Measurements from ENCODE around the gene CCL5. TPM values are rescaled to one million over a fixed set of nuclear protein-coding genes. Genes with fewer than 3 reads are reported as not detected.

CCL5 gene
- total and polyA plus RNA-seq, 5 donors from 2014 or later = 4.7 to 25.8 (median 6.0) TPM

DNA sequence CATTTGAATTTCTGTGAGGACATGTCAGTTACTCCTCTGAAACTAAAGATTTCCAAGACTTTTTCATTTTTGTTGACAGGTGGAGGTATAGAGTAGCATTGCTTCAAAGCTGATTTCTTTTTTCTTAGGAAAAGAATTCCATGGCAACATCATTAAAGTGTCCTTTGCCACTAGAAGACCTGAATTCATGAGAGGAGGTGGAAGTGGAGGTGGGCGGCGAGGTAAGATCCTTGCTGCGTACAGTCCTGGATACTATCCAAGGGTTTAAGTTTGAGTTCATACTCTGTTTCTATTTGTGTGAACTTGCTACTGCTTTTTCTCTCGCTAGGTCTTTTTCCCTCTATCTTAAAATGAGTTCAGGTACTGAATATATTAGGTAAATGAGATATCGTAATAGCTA is 37.9 kb downstream of the CCL5 start:
- ATAC-seq (ENCODE audit: low read depth in 2 of 2) (no peak), DNase-seq (no peak)
- Mint-ChIP-seq H3K9me3 (peaks cover 0 to 2% (median 0%) of the 10 kb centered on the region in 7 donors), H3K4me3 (no peak overlapping the region), H3K4me1 (peaks cover 0 to 1% (median 0%) of the 10 kb centered on the region in 4 donors), H3K27me3 (no peaks in the 10 kb centered on the region), H3K27ac (no peak overlapping the region), H3K36me3 (peaks cover 44% of the 10 kb centered on the region)
- Histone ChIP-seq H3K4me3 (ENCODE audit: low read depth, low read length) (no peak overlapping the region), H3K27me3 (ENCODE audit: control insufficient read depth, insufficient read depth, low read length) (no peaks in the 10 kb centered on the region), H3K4me1 (ENCODE audit: control insufficient read depth, insufficient read depth, low read length, poor library complexity, severe bottlenecking) (no peaks in the 10 kb centered on the region), H3K36me3 (ENCODE audit: control insufficient read depth, insufficient read depth, low read length) (peaks cover 93% of the 10 kb centered on the region), H3K27ac (ENCODE audit: insufficient read depth, low read length, poor library complexity, severe bottlenecking) (no peak overlapping the region), H3K9me3 (ENCODE audit: control insufficient read depth in 2 of 2, low read length in 2 of 2) (no peaks in the 10 kb centered on the region)

DNA sequence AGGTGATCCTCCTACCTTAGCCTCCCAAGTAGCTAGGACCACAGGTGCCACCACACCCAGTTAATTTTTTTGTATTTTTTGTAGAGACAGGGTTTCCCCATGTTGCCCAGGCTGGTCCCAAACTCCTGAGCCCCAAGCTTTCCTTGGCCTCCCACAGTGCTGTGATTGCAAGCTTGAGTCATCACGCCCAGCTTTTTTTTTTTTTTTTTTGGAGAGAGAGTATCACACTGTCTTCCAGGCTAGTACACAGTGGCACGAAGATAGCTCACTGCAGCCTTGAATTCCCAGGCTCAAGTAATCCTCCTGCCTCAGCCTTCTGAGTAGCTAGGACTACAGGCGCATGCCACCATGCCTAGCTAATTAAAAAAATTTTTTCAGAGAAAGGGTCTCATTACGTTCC is 38.7 kb downstream of the CCL5 start:
- H3K27me3 ChIP-seq (ENCODE audit: control insufficient read depth, insufficient read depth, low read length) = no peaks in the 10 kb centered on the region
- DNase-seq = no peak
- H3K27ac ChIP-seq (ENCODE audit: insufficient read depth, low read length, poor library complexity, severe bottlenecking) = no peak overlapping the region
- H3K4me1 Mint-ChIP-seq = peaks cover 0 to 1% (median 0%) of the 10 kb centered on the region in 4 donors
- no peaks in the 10 kb centered on the region for H3K27me3 Mint-ChIP-seq
- no peak overlapping the region for H3K27ac Mint-ChIP-seq
- no peak for ATAC-seq (ENCODE audit: low read depth in 2 of 2)
- H3K36me3 ChIP-seq (ENCODE audit: control insufficient read depth, insufficient read depth, low read length) = peaks cover 92% of the 10 kb centered on the region
- no peaks in the 10 kb centered on the region for H3K4me1 ChIP-seq (ENCODE audit: control insufficient read depth, insufficient read depth, low read length, poor library complexity, severe bottlenecking)
- H3K9me3 Mint-ChIP-seq = peaks cover 0 to 2% (median 0%) of the 10 kb centered on the region in 7 donors
- H3K4me3 ChIP-seq (ENCODE audit: low read depth, low read length) = no peak overlapping the region
- H3K36me3 Mint-ChIP-seq = peaks cover 44% of the 10 kb centered on the region
- no peaks in the 10 kb centered on the region for H3K9me3 ChIP-seq (ENCODE audit: control insufficient read depth in 2 of 2, low read length in 2 of 2)
- no peak overlapping the region for H3K4me3 Mint-ChIP-seq

DNA sequence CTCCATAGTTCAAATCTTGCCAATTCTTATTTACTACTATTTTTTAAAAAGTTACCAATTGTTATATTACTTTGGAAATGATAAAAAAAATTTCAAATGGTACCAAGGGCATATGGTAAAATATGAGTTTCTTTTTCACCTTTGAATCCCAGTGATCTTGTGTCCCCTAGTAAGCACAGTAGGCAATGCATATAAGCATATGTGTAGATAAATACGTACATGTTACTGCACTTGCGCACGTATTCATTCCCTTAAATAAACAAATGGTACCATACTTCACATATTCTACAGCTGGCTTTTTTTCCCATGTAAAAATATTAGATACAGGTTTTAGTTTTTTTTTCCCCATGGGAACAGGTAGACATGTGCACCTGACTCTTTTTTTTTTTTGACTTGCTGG is 39.1 kb downstream of the CCL5 start:
- DNase-seq = no peak
- H3K27ac Mint-ChIP-seq = no peak overlapping the region
- H3K36me3 ChIP-seq (ENCODE audit: control insufficient read depth, insufficient read depth, low read length) = peaks cover 93% of the 10 kb centered on the region

DNA sequence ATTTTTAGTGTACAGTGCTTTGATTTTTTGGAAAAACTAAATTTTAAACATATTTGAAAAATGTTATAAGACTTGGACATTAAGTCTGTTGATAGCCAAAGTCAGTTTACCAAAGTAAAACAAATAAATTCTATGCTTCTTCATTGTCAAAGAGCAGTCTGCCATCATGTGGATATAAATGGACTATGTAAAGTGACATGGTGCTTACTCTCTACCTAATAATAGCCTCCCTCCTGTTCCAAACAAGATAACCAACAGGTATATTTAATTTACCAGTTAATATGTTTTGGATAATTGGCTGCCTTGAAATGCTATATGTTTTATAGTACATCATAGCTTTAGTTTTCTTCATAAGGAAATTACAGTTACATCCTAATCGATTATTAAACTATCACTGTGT is 55.0 kb downstream of the CCL5 start:
- no peak overlapping the region for H3K27ac ChIP-seq (ENCODE audit: insufficient read depth, low read length, poor library complexity, severe bottlenecking)
- ATAC-seq (ENCODE audit: low read depth in 2 of 2) (no peak), DNase-seq (no peak)
- H3K4me3 Mint-ChIP-seq = no peak overlapping the region
- H3K27me3 Mint-ChIP-seq = no peaks in the 10 kb centered on the region
- H3K4me1 Mint-ChIP-seq = peaks cover 6 to 29% (median 11%) of the 10 kb centered on the region in 4 donors
- no peaks in the 10 kb centered on the region for H3K9me3 ChIP-seq (ENCODE audit: control insufficient read depth in 2 of 2, low read length in 2 of 2)
- H3K27ac Mint-ChIP-seq = no peak overlapping the region
- H3K27me3 ChIP-seq (ENCODE audit: control insufficient read depth, insufficient read depth, low read length) = no peaks in the 10 kb centered on the region
- peaks cover 72% of the 10 kb centered on the region for H3K36me3 ChIP-seq (ENCODE audit: control insufficient read depth, insufficient read depth, low read length)
- H3K4me3 ChIP-seq (ENCODE audit: low read depth, low read length) = no peak overlapping the region
- no peaks in the 10 kb centered on the region for H3K9me3 Mint-ChIP-seq
- H3K36me3 Mint-ChIP-seq = peaks cover 42% of the 10 kb centered on the region
- no peaks in the 10 kb centered on the region for H3K4me1 ChIP-seq (ENCODE audit: control insufficient read depth, insufficient read depth, low read length, poor library complexity, severe bottlenecking)

More for the DNA sequence above, 39.1 kb downstream of the CCL5 start:
- Mint-ChIP-seq H3K4me3 (no peak overlapping the region), H3K27me3 (no peaks in the 10 kb centered on the region), H3K36me3 (peaks cover 44% of the 10 kb centered on the region), H3K9me3 (peaks cover 0 to 2% (median 0%) of the 10 kb centered on the region in 7 donors), H3K4me1 (peaks cover 0 to 4% (median under 1%) of the 10 kb centered on the region in 4 donors)
- Histone ChIP-seq H3K4me1 (ENCODE audit: control insufficient read depth, insufficient read depth, low read length, poor library complexity, severe bottlenecking) (no peaks in the 10 kb centered on the region), H3K4me3 (ENCODE audit: low read depth, low read length) (no peak overlapping the region), H3K27me3 (ENCODE audit: control insufficient read depth, insufficient read depth, low read length) (no peaks in the 10 kb centered on the region), H3K9me3 (ENCODE audit: control insufficient read depth in 2 of 2, low read length in 2 of 2) (no peaks in the 10 kb centered on the region), H3K27ac (ENCODE audit: insufficient read depth, low read length, poor library complexity, severe bottlenecking) (no peak overlapping the region)
- ATAC-seq (ENCODE audit: low read depth in 2 of 2) = no peak

Other genes with a start within 250 kb of the CCL5 start
- gene RASL10B, start 148.7 kb downstream of the CCL5 start, total RNA-seq = not detected
- gene RASL10B, start 148.7 kb downstream of the CCL5 start, polyA plus RNA-seq = under 1 TPM in 1 of 4 donors, not detected in 3; 0.14 TPM
- not detected for gene GAS2L2, start 127.1 kb downstream of the CCL5 start, total RNA-seq
- not detected for gene GAS2L2, start 127.1 kb downstream of the CCL5 start, polyA plus RNA-seq
- gene C17orf50, start 119.5 kb downstream of the CCL5 start, total RNA-seq = not detected
- gene C17orf50, start 119.5 kb downstream of the CCL5 start, polyA plus RNA-seq = not detected
- gene MMP28, start 84.7 kb downstream of the CCL5 start, total RNA-seq = not detected
- gene MMP28, start 84.7 kb downstream of the CCL5 start, polyA plus RNA-seq = 1 to 10 TPM in 2 of 4 donors, under 1 TPM in 1, not detected in 1; 0.80 to 4.3 (median 2.7) TPM
- gene TAF15, start 70.9 kb downstream of the CCL5 start, total RNA-seq = 186 TPM
- 10 to 100 TPM in 3 of 4 donors, 1 to 10 TPM in 1; 8.8 to 19.8 (median 15.0) TPM for gene TAF15, start 70.9 kb downstream of the CCL5 start, polyA plus RNA-seq
- not detected for gene HEATR9, start 11.5 kb downstream of the CCL5 start, total RNA-seq
- not detected for gene HEATR9, start 11.5 kb downstream of the CCL5 start, polyA plus RNA-seq
- gene RDM1, start 50.4 kb upstream of the CCL5 start, total RNA-seq = not detected
- gene RDM1, start 50.4 kb upstream of the CCL5 start, polyA plus RNA-seq = under 1 TPM in 2 of 4 donors, not detected in 2; 0.38 to 0.81 TPM
- gene LYZL6, start 63.4 kb upstream of the CCL5 start, total RNA-seq = not detected
- gene LYZL6, start 63.4 kb upstream of the CCL5 start, polyA plus RNA-seq = not detected
- not detected for gene CCL16, start 101.1 kb upstream of the CCL5 start, total RNA-seq
- gene CCL16, start 101.1 kb upstream of the CCL5 start, polyA plus RNA-seq = not detected
- gene CCL14, start 106.4 kb upstream of the CCL5 start, total RNA-seq = not detected
- gene CCL14, start 106.4 kb upstream of the CCL5 start, polyA plus RNA-seq = not detected
- not detected for gene CCL15, start 121.2 kb upstream of the CCL5 start, total RNA-seq
- not detected for gene CCL15, start 121.2 kb upstream of the CCL5 start, polyA plus RNA-seq
- gene CCL23, start 137.6 kb upstream of the CCL5 start, total RNA-seq = not detected
- not detected for gene CCL23, start 137.6 kb upstream of the CCL5 start, polyA plus RNA-seq
- not detected for gene CCL18, start 183.9 kb upstream of the CCL5 start, total RNA-seq
- gene CCL18, start 183.9 kb upstream of the CCL5 start, polyA plus RNA-seq = not detected
- not detected for gene CCL3, start 209.8 kb upstream of the CCL5 start, total RNA-seq
- under 1 TPM in 1 of 4 donors, not detected in 3; 0.45 TPM for gene CCL3, start 209.8 kb upstream of the CCL5 start, polyA plus RNA-seq
- gene CCL4, start 223.5 kb upstream of the CCL5 start, total RNA-seq = 0.59 TPM
- 1 to 10 TPM in 1 of 4 donors, under 1 TPM in 1, not detected in 2; 0.49 to 1.2 TPM for gene CCL4, start 223.5 kb upstream of the CCL5 start, polyA plus RNA-seq